ENCODE results near the gene CMSS1.

Gene CMSS1

GRCh38 chr3:99960941-99961340 is 143.3 kb downstream of the CMSS1 start (continued):
- TF ChIP-seq, protein P1, sequence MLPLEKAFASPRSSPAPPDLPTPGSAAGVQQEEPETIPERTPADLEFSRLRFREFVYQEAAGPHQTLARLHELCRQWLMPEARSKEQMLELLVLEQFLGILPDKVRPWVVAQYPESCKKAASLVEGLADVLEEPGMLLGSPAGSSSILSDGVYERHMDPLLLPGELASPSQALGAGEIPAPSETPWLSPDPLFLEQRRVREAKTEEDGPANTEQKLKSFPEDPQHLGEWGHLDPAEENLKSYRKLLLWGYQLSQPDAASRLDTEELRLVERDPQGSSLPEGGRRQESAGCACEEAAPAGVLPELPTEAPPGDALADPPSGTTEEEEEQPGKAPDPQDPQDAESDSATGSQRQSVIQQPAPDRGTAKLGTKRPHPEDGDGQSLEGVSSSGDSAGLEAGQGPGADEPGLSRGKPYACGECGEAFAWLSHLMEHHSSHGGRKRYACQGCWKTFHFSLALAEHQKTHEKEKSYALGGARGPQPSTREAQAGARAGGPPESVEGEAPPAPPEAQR (tag by site-specific recombination; IDR thresholded peaks at IDR 0.05): no peak
- TF ChIP-seq ZNF501 (tag by site-specific recombination; IDR thresholded peaks at IDR 0.05): no peak
- no peak for TF ChIP-seq ZNF274 (IDR thresholded peaks at IDR 0.05; ENCODE audit: low read length)
- no peak for TF ChIP-seq ZNF274 (tag by site-specific recombination; IDR thresholded peaks at IDR 0.05; ENCODE audit: borderline replicate concordance)
- TF ChIP-seq ZNF629 (tag by site-specific recombination; IDR thresholded peaks at IDR 0.05): peak; percentile 75
- TF ChIP-seq MYNN (tag by site-specific recombination; IDR thresholded peaks at IDR 0.05; ENCODE audit: borderline replicate concordance): no peak
- peak; percentile 83 for TF ChIP-seq ZXDB (tag by site-specific recombination; IDR thresholded peaks at IDR 0.05)
- TF ChIP-seq ZNF639 (tag by site-specific recombination; IDR thresholded peaks at IDR 0.05): 0 out of 2 replicates have a peak, but pooled peaks have one; percentile 30
- TF ChIP-seq ZNF37A (tag by site-specific recombination; IDR thresholded peaks at IDR 0.05): no peak
- TF ChIP-seq, protein P2, sequence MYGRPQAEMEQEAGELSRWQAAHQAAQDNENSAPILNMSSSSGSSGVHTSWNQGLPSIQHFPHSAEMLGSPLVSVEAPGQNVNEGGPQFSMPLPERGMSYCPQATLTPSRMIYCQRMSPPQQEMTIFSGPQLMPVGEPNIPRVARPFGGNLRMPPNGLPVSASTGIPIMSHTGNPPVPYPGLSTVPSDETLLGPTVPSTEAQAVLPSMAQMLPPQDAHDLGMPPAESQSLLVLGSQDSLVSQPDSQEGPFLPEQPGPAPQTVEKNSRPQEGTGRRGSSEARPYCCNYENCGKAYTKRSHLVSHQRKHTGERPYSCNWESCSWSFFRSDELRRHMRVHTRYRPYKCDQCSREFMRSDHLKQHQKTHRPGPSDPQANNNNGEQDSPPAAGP (tag by site-specific recombination; IDR thresholded peaks at IDR 0.05): no peak
- TF ChIP-seq ZNF350 (tag by site-specific recombination; IDR thresholded peaks at IDR 0.05): no peak
- peak; percentile 77; the same call in 1 of the 2 replicates for TF ChIP-seq MZF1 (tag by site-specific recombination; IDR thresholded peaks at IDR 0.05; ENCODE audit: borderline replicate concordance)
- TF ChIP-seq ZNF404 (tag by site-specific recombination; IDR thresholded peaks at IDR 0.05): no peak
- no peak for TF ChIP-seq ZNF513 (tag by site-specific recombination; IDR thresholded peaks at IDR 0.05)
- TF ChIP-seq ZNF112 (tag by site-specific recombination; IDR thresholded peaks at IDR 0.05): no peak
- TF ChIP-seq ZBTB7A (tag by site-specific recombination; IDR thresholded peaks at IDR 0.05; ENCODE audit: low read depth): no peak
- TF ChIP-seq, protein P3, sequence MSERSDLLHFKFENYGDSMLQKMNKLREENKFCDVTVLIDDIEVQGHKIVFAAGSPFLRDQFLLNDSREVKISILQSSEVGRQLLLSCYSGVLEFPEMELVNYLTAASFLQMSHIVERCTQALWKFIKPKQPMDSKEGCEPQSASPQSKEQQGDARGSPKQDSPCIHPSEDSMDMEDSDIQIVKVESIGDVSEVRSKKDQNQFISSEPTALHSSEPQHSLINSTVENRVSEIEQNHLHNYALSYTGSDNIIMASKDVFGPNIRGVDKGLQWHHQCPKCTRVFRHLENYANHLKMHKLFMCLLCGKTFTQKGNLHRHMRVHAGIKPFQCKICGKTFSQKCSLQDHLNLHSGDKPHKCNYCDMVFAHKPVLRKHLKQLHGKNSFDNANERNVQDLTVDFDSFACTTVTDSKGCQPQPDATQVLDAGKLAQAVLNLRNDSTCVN (tag by site-specific recombination; optimal IDR thresholded peaks at IDR 0.05): no peak
- TF ChIP-seq MEIS1 (CRISPR knock-in tag; IDR thresholded peaks at IDR 0.05; ENCODE audit: borderline replicate concordance): no peak
- TF ChIP-seq ZNF335 (tag by site-specific recombination; conservative IDR thresholded peaks at IDR 0.05): no peak
- peak; percentile 92 for TF ChIP-seq ZNF600 (tag by site-specific recombination; IDR thresholded peaks at IDR 0.05)
- TF ChIP-seq ZNF214 (tag by site-specific recombination; IDR thresholded peaks at IDR 0.05; ENCODE audit: borderline replicate concordance): no peak
- TF ChIP-seq ZNF677 (tag by site-specific recombination; IDR thresholded peaks at IDR 0.05): no peak
- TF ChIP-seq ZNF433 (tag by site-specific recombination; IDR thresholded peaks at IDR 0.05; ENCODE audit: low read depth): no peak
- TF ChIP-seq GLI4 (tag by site-specific recombination; IDR thresholded peaks at IDR 0.05): no peak
- TF ChIP-seq ZNF394 (tag by site-specific recombination; IDR thresholded peaks at IDR 0.05; ENCODE audit: borderline replicate concordance): no peak
- no peak for TF ChIP-seq ZNF530 (tag by site-specific recombination; IDR thresholded peaks at IDR 0.05; ENCODE audit: low read depth)
